H1 (cell line): ENCODE measurements around the gene ZDHHC1. TPM values are rescaled to one million over a fixed set of nuclear protein-coding genes. Genes with fewer than 3 reads are reported as not detected.

Experiments used
- CTBP2 ChIP-seq: IDR thresholded peaks from 2 replicates; pipeline ENCODE4 v1.7.0; 2011; ENCODE audit warnings: borderline replicate concordance, mild to moderate bottlenecking, moderate library complexity, mixed read lengths, low read length; ENCODE audit not compliant: insufficient read depth, insufficient read length
- EGR1 ChIP-seq: IDR thresholded peaks from 2 replicates; pipeline ENCODE4 v1.6.1; 2011; ENCODE audit warnings: low read depth, low read length, borderline replicate concordance
- JUN ChIP-seq: IDR thresholded peaks from 2 replicates; pipeline ENCODE4 v1.6.1; 2011; ENCODE audit warnings: low read depth, mild to moderate bottlenecking, improper control_type of control experiment, low read length
- KDM4A ChIP-seq: IDR thresholded peaks from one replicate; pipeline ENCODE4 v1.7.1; 2012; ENCODE audit warnings: low read depth, mild to moderate bottlenecking, moderate library complexity, low read length, inconsistent platforms; ENCODE audit not compliant: severe bottlenecking
- MAFK ChIP-seq: IDR thresholded peaks from 2 replicates; pipeline ENCODE4 v1.6.1; 2012; ENCODE audit warnings: low read depth, mild to moderate bottlenecking, improper control_type of control experiment, low read length
- SRF ChIP-seq: IDR thresholded peaks from 2 replicates; pipeline ENCODE4 v1.6.1; 2011; ENCODE audit warnings: mild to moderate bottlenecking, low read depth, low read length, moderate library complexity
- ZNF274 ChIP-seq: IDR thresholded peaks from 2 replicates; pipeline ENCODE4 v1.7.0; 2012; ENCODE audit warnings: low read length, borderline replicate concordance; ENCODE audit errors: extremely low read depth
- polyA plus RNA-seq, 7 experiments: library from polyadenylated mRNA; depleted of rRNA in 3 of 7; stranded (reverse) in 5 of 7; unstranded in 2 of 7; fragments of >200 nt in 5 of 7; fragments of 200-250 nt in 2 of 7; gene quantifications; 1 replicate in 5 of 7; 2 replicates in 1 of 7; 4 replicates in 1 of 7; pipeline versions ENCODE4 v1.2.1 to v1.2.3, GENCODE V29; 2011 to 2013; ENCODE audit warnings: missing spikeins in 2 of 7, mixed read lengths in 2 of 7
- total RNA-seq: library from RNA; stranded (reverse); fragmentation: NEBNext Ultra II Directional; extraction: Animal tissue kit (Norgen Biotek cat#: 25700); gene quantifications from 2 replicates; pipeline ENCODE4 v1.2.1, GENCODE V29; 2021
- TF ChIP-seq, protein P1 (sequence below): IDR thresholded peaks from 2 replicates; pipeline ENCODE4 v1.6.1; 2012; ENCODE audit warnings: inconsistent platforms

Gene ZDHHC1
- total and polyA plus RNA-seq, 2 of the 8 experiments (the other 6 are each of a cell fraction or from before 2014, with no cell fraction given): 3.1 to 4.9 TPM

DNA sequence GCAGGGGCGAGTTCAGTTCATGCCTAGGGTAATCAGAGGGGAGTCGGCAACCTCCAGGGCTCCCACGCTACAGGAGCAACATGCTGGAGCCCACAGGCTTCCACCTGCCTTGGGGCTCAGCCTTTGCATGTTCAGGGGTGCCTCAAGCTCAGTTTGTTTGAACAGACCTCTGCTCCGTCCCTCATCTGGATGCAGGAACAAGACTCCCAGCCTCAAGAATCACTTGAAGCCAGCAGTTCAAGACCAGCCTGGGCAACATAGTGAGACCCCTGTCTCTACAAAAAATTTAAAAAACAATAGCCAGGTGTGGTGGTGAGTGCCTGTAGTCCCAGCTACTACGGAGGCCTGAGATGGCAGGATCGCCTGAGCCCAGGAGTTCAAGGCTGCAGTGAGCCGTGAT is 9.7 kb upstream of the ZDHHC1 start (continued):
- TF ChIP-seq EGR1 (no peak), KDM4A (no peak), ZNF274 (no peak), SRF (no peak), MAFK (no peak), JUN (no peak), CTBP2 (no peak)
- TF ChIP-seq, protein P1, sequence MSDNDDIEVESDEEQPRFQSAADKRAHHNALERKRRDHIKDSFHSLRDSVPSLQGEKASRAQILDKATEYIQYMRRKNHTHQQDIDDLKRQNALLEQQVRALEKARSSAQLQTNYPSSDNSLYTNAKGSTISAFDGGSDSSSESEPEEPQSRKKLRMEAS: no peak
- TF ChIP-seq, all 59 proteins: peak for 0
